Measurements from ENCODE around the gene SUCLG1.
"Not testable (repeated sequence)": the region's sequence is repeated elsewhere in the genome, so short reads cannot be mapped to it uniquely, and the experiment has no call there.

SUCLG1 gene

GRCh38 chr2:84417453-84418145, 41.5 kb downstream of the SUCLG1 start:
- no peak for DNase-seq

- no peak for DNase-seq
These were observed 49.5 kb downstream of the SUCLG1 start for GRCh38 chr2:84409531-84409930.

GRCh38 chr2:84402111-84402510, 57.0 kb downstream of the SUCLG1 start:
- DNase-seq, result not testable (repeated sequence)

GRCh38 chr2:84399839-84400238, 59.2 kb downstream of the SUCLG1 start:
- DNase-seq, result not testable (repeated sequence)

- DNase-seq, result no peak
These were observed 63.3 kb downstream of the SUCLG1 start for GRCh38 chr2:84395820-84396219.

GRCh38 chr2:84394628-84395027, 64.5 kb downstream of the SUCLG1 start:
- no peak for DNase-seq

- DNase-seq, result no peak
These were observed 65.3 kb downstream of the SUCLG1 start for GRCh38 chr2:84393829-84394228.

- DNase-seq, result no peak
These were observed 69.3 kb downstream of the SUCLG1 start for GRCh38 chr2:84389794-84390193.

- DNase-seq, result no peak
These were observed 70.1 kb downstream of the SUCLG1 start for GRCh38 chr2:84388921-84389490.

GRCh38 chr2:84388133-84388532, 70.9 kb downstream of the SUCLG1 start:
- DNase-seq, result no peak

GRCh38 chr2:84386336-84387040, 72.6 kb downstream of the SUCLG1 start:
- no peak for DNase-seq

GRCh38 chr2:84383271-84383670, 75.8 kb downstream of the SUCLG1 start:
- no peak for DNase-seq

GRCh38 chr2:84380875-84381274, 78.2 kb downstream of the SUCLG1 start:
- DNase-seq, result no peak

- DNase-seq, result no peak
These were observed 80.1 kb downstream of the SUCLG1 start for GRCh38 chr2:84378960-84379359.

- no peak for DNase-seq
These were observed 84.1 kb downstream of the SUCLG1 start for GRCh38 chr2:84375020-84375419.

GRCh38 chr2:84373866-84374265, 85.2 kb downstream of the SUCLG1 start:
- DNase-seq, result no peak
